ENCODE measurements around the gene NAALADL2. TPM values are rescaled to one million over a fixed set of nuclear protein-coding genes. Genes with fewer than 3 reads are reported as not detected.

NAALADL2 gene
- total RNA-seq, 1 donor, result 23.5 TPM

DNA sequence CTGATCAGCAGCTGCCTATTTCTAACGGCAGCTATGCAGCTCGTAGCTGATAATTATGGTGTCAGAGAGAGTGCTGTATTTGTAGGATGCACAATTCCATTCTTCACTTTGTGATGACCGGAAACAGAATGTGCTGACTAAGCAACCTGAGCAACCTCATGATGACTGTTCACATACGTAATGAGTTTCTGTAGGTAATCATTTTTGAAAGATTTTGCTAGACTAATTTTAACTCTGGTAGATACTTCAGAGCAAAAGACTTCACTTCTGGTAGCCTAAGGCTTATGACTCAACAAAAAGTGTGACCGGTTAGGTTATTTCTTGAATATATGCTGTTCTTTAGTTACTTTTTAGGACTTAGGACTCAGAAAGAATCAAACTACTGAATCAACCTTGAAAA is 567.7 kb downstream of the NAALADL2 start:
- no peaks in the 10 kb centered on the region for H3K27me3 ChIP-seq (ENCODE audit: insufficient read depth, low read length)
- no peaks in the 10 kb centered on the region for H3K79me2 ChIP-seq (ENCODE audit: insufficient read depth, low read length)
- no peaks in the 10 kb centered on the region for H4K20me1 ChIP-seq (ENCODE audit: insufficient read depth, low read length)
- H3K4me2 ChIP-seq (ENCODE audit: insufficient read depth, low read length), result no peak overlapping the region
- H3K4me1 ChIP-seq (ENCODE audit: insufficient read depth, low read length), result peaks cover 8% of the 10 kb centered on the region
- no peak overlapping the region for H3K4me3 ChIP-seq (ENCODE audit: insufficient read depth, low read length)
- no peaks in the 10 kb centered on the region for H3K9me3 ChIP-seq (ENCODE audit: low read depth, low read length)
- H3K36me3 ChIP-seq (ENCODE audit: insufficient read depth, low read length), result no peaks in the 10 kb centered on the region
- H2AFZ ChIP-seq (ENCODE audit: low read length), result no peak overlapping the region
- peak; percentile 30 for DNase-seq (ENCODE audit: insufficient read length, low spot score, missing footprints)
- no peak overlapping the region for H3K27ac ChIP-seq (ENCODE audit: low read depth, low read length)
- TF ChIP-seq, protein P1, sequence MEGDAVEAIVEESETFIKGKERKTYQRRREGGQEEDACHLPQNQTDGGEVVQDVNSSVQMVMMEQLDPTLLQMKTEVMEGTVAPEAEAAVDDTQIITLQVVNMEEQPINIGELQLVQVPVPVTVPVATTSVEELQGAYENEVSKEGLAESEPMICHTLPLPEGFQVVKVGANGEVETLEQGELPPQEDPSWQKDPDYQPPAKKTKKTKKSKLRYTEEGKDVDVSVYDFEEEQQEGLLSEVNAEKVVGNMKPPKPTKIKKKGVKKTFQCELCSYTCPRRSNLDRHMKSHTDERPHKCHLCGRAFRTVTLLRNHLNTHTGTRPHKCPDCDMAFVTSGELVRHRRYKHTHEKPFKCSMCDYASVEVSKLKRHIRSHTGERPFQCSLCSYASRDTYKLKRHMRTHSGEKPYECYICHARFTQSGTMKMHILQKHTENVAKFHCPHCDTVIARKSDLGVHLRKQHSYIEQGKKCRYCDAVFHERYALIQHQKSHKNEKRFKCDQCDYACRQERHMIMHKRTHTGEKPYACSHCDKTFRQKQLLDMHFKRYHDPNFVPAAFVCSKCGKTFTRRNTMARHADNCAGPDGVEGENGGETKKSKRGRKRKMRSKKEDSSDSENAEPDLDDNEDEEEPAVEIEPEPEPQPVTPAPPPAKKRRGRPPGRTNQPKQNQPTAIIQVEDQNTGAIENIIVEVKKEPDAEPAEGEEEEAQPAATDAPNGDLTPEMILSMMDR (IDR thresholded peaks at IDR 0.05; ENCODE audit: extremely low read depth, low read depth, low read length), result no peak

DNA sequence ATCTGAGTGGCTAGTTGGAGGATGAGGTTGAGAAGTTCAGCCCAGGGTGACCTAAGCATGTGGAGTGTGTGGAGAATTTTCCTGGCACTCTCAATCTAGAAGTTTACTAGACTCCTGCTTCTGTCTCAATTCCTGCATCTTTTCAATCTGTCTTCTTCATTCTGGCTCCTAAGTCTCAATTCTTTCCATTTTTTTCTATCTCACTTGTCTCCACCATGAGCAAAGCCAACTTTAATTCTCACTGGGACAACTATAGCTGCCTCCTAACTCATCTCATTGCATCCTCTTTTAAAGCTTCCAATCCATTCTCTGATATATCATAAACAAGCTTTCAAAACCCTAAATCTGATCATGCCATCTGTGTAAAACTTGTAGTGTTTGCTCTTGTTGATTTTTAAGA is 569.3 kb downstream of the NAALADL2 start:
- DNase-seq (ENCODE audit: insufficient read length, low spot score, missing footprints), result no peak
- no peaks in the 10 kb centered on the region for H3K9me3 ChIP-seq (ENCODE audit: low read depth, low read length)
- H3K27ac ChIP-seq (ENCODE audit: low read depth, low read length), result no peak overlapping the region
- H3K4me1 ChIP-seq (ENCODE audit: insufficient read depth, low read length), result peaks cover 25% of the 10 kb centered on the region
- no peaks in the 10 kb centered on the region for H3K36me3 ChIP-seq (ENCODE audit: insufficient read depth, low read length)
- H2AFZ ChIP-seq (ENCODE audit: low read length), result peak overlapping the region; percentile 37
- H3K27me3 ChIP-seq (ENCODE audit: insufficient read depth, low read length), result no peaks in the 10 kb centered on the region
- TF ChIP-seq, protein P1 (IDR thresholded peaks at IDR 0.05; ENCODE audit: extremely low read depth, low read depth, low read length), result no peak
- no peaks in the 10 kb centered on the region for H3K79me2 ChIP-seq (ENCODE audit: insufficient read depth, low read length)
- no peaks in the 10 kb centered on the region for H4K20me1 ChIP-seq (ENCODE audit: insufficient read depth, low read length)
- no peak overlapping the region for H3K4me2 ChIP-seq (ENCODE audit: insufficient read depth, low read length)
- no peak overlapping the region for H3K4me3 ChIP-seq (ENCODE audit: insufficient read depth, low read length)

DNA sequence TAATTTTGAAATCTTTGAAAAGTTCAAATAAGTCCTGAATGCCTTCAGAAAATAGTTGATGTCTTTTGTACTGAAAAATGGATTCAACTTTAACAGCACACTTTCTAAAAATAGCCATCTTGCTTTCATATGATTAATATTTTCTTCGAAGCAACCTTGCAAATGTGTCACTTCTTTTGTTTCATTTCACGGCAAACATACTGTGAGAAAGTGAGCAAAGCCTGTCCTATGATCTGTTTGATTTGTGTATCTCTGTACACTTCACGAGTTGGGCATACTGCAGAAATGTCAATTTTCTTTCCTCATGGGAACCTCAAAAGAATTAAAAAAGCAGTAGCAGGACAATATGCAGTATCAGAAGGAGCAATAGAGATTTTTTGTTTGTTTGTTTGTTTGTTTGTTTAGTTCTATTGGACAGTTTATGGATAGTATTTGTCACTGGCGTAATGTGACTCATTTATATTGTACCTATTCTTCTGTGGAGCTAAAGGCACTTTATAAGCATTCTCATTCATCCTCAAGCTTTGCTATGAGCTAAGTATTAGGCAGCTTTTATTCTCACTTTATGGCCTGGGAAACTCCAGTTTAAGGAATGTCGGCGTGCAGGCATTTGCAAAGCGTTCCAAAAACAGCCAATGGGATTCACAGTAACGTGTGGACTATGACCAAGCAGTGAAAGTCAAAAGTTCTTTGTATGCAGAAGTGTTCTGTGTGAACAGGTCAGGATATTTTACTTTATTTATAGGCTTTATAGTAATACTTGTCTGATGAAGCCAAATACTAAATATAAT is 572.0 kb downstream of the NAALADL2 start:
- TF ChIP-seq, protein P1 (IDR thresholded peaks at IDR 0.05; ENCODE audit: extremely low read depth, low read depth, low read length), result no peak
- H3K4me2 ChIP-seq (ENCODE audit: insufficient read depth, low read length), result peak overlapping the region; percentile 18
- H3K4me3 ChIP-seq (ENCODE audit: insufficient read depth, low read length), result no peak overlapping the region
- H3K27me3 ChIP-seq (ENCODE audit: insufficient read depth, low read length), result no peaks in the 10 kb centered on the region
- no peaks in the 10 kb centered on the region for H3K9me3 ChIP-seq (ENCODE audit: low read depth, low read length)
- no peaks in the 10 kb centered on the region for H3K79me2 ChIP-seq (ENCODE audit: insufficient read depth, low read length)
- H3K27ac ChIP-seq (ENCODE audit: low read depth, low read length), result peak overlapping the region; percentile 93
- DNase-seq (ENCODE audit: insufficient read length, low spot score, missing footprints), result no peak
- no peak overlapping the region for H2AFZ ChIP-seq (ENCODE audit: low read length)
- H3K4me1 ChIP-seq (ENCODE audit: insufficient read depth, low read length), result peaks cover 26% of the 10 kb centered on the region
- H4K20me1 ChIP-seq (ENCODE audit: insufficient read depth, low read length), result no peaks in the 10 kb centered on the region
- no peaks in the 10 kb centered on the region for H3K36me3 ChIP-seq (ENCODE audit: insufficient read depth, low read length)

DNA sequence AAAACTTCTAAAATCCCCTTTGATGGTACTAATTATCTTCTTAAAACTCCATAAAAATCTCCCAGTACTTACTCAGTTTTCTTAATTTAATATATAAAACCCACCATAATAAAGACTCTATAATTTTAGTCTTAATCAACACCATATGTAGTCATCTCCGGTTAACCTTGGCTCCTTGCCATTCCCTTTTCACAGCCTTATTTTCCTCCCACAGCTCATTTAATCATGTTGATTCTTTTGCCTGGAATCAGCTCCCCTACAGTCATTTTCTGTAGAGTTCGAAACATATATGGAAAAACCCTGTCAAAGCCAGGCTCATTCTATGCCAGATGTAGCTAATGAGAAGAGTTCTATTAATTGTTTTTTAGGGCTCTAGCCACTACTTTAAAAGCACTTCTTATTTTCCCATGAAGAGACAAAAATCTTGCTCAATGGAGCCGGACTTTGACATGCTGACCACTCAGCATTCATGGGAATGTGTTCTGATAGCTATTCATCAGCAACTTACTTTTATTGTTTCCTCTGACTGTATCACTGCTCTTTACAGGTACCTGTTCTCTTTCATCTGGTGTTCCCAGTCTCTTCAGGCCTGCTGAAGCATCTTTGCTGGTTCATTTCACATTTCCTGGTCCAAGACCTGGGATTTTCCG is 573.4 kb downstream of the NAALADL2 start:
- Histone ChIP-seq H3K4me1 (ENCODE audit: insufficient read depth, low read length) (peaks cover 26% of the 10 kb centered on the region), H3K4me3 (ENCODE audit: insufficient read depth, low read length) (peak overlapping the region; percentile 31), H4K20me1 (ENCODE audit: insufficient read depth, low read length) (no peaks in the 10 kb centered on the region), H3K27ac (ENCODE audit: low read depth, low read length) (peak overlapping the region; percentile 93), H2AFZ (ENCODE audit: low read length) (peak overlapping the region; percentile 69), H3K9me3 (ENCODE audit: low read depth, low read length) (no peaks in the 10 kb centered on the region), H3K4me2 (ENCODE audit: insufficient read depth, low read length) (peak overlapping the region; percentile 62), H3K79me2 (ENCODE audit: insufficient read depth, low read length) (no peaks in the 10 kb centered on the region), H3K36me3 (ENCODE audit: insufficient read depth, low read length) (no peaks in the 10 kb centered on the region), H3K27me3 (ENCODE audit: insufficient read depth, low read length) (no peaks in the 10 kb centered on the region)
- TF ChIP-seq, protein P1 (IDR thresholded peaks at IDR 0.05; ENCODE audit: extremely low read depth, low read depth, low read length), result no peak
- no peak for DNase-seq (ENCODE audit: insufficient read length, low spot score, missing footprints)

Measured in osteoblast (primary cell).